ENCODE data around the gene C1QA. TPM values are rescaled to one million over a fixed set of nuclear protein-coding genes. Genes with fewer than 3 reads are reported as not detected.

The C1QA gene
- total and polyA plus RNA-seq, 12 donors: 47.5 to 953 (median 420) TPM

DNA sequence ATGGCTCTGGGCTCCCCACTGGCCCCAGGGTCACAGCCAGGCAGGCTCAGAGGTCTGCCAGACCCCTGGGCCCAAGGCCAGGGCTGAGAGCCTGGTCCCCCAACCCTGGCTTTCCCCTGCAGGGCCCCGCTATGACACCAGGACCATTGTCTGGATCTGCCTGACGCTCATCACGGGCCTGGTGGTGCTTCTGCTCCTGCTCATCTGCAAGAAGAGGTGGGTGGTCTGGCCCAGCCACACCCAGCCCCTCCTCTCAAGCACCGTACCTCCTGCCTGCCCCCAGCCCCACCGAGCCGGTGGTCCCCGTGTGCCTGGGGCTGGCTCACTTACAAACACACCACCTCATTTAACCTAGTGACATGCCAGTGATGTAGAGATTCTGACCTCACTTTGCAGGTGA, 41.3 kb upstream of the C1QA start:
- intact Hi-C loops (cut with DNase I): no loop called here
- Histone ChIP-seq H3K4me1 (replicated peaks in 1 of 2) (no peaks in the 10 kb centered on the region), H3K9me3 (replicated peaks in 1 of 3) (no peaks in the 10 kb centered on the region), H3K27me3 (peaks cover 5% of the 10 kb centered on the region), H3K36me3 (replicated peaks in 1 of 2) (no peaks in the 10 kb centered on the region), H3K4me3 (no peak overlapping the region), H3K27ac (no peak overlapping the region)
- TF ChIP-seq POLR2A (IDR thresholded peaks at IDR 0.05): no peak
- TF ChIP-seq, protein P1, sequence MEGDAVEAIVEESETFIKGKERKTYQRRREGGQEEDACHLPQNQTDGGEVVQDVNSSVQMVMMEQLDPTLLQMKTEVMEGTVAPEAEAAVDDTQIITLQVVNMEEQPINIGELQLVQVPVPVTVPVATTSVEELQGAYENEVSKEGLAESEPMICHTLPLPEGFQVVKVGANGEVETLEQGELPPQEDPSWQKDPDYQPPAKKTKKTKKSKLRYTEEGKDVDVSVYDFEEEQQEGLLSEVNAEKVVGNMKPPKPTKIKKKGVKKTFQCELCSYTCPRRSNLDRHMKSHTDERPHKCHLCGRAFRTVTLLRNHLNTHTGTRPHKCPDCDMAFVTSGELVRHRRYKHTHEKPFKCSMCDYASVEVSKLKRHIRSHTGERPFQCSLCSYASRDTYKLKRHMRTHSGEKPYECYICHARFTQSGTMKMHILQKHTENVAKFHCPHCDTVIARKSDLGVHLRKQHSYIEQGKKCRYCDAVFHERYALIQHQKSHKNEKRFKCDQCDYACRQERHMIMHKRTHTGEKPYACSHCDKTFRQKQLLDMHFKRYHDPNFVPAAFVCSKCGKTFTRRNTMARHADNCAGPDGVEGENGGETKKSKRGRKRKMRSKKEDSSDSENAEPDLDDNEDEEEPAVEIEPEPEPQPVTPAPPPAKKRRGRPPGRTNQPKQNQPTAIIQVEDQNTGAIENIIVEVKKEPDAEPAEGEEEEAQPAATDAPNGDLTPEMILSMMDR (IDR thresholded peaks at IDR 0.05): no peak
- WGBS, 4 donors: 82 to 100% (median 87%) methylated on average over 3 to 7 of the region's 7 CpGs; no CpG with 5 or more reads in 1 of the 4 donors
- DNase-seq: no peak

DNA sequence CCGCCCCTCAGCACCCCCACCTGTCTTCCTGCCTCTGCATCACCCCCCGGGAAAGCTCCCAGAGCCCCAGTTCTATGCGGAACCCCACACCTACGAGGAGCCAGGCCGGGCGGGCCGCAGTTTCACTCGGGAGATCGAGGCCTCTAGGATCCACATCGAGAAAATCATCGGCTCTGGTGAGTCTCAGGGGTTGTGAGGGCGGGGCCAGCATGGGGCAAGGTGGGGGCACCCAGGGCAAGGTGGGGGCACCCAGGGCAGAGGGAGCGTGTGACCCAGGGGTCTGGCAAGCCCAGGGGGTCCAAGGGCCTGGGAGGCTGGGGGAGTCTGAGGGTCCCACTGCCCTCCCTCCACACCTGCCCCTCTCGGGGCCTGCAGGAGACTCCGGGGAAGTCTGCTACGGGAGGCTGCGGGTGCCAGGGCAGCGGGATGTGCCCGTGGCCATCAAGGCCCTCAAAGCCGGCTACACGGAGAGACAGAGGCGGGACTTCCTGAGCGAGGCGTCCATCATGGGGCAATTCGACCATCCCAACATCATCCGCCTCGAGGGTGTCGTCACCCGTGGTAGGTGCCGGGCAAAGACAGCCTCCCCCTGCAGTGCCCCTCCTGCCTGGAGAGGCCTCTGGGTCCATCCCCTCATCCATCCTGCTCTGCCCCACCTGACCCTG, 39.0 kb upstream of the C1QA start:
- no peaks in the 10 kb centered on the region for H3K36me3 ChIP-seq (replicated peaks in 1 of 2)
- no peak for DNase-seq
- H3K9me3 ChIP-seq (replicated peaks in 1 of 3): no peaks in the 10 kb centered on the region
- no peak for TF ChIP-seq POLR2A (IDR thresholded peaks at IDR 0.05)
- TF ChIP-seq, protein P1 (IDR thresholded peaks at IDR 0.05): no peak
- 74 to 84% (median 79%) methylated on average over 10 to 30 of the region's 30 CpGs for WGBS, 4 donors
- no peak overlapping the region for H3K27ac ChIP-seq
- H3K27me3 ChIP-seq: peaks cover 13% of the 10 kb centered on the region
- intact Hi-C loops (cut with DNase I): no loop called here
- H3K4me3 ChIP-seq: no peak overlapping the region
- no peaks in the 10 kb centered on the region for H3K4me1 ChIP-seq (replicated peaks in 1 of 2)

DNA sequence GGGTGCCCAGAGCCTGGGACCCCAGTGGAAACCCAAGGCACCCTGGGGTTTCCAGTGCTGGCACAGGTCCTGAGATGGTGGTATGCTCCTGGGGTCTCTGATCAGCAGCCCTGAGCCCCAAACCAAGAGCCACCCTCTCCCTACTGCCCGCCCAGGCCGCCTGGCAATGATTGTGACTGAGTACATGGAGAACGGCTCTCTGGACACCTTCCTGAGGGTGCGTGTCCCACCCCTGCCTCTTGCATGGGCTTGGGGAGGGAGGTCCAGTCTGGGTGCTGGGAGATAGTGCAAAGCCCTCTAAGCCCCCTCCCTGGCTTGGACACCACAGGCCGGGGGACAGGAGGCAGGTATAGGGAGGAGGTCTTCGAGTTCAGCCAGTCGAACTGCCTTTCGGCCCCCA, 38.4 kb upstream of the C1QA start:
- WGBS, 4 donors: 70 to 84% (median 77%) methylated on average over 6 to 8 of the region's 8 CpGs
- H3K4me3 ChIP-seq: no peak overlapping the region

GRCh38 chr1:22598736-22599135, 37.7 kb upstream of the C1QA start:
- Histone ChIP-seq H3K4me3 (no peak overlapping the region), H3K27ac (no peak overlapping the region), H3K4me1 (replicated peaks in 1 of 2) (no peaks in the 10 kb centered on the region), H3K9me3 (replicated peaks in 1 of 3) (no peaks in the 10 kb centered on the region), H3K27me3 (peaks cover 20% of the 10 kb centered on the region), H3K36me3 (replicated peaks in 1 of 2) (no peaks in the 10 kb centered on the region)
- TF ChIP-seq, protein P1 (IDR thresholded peaks at IDR 0.05): no peak
- no peak for TF ChIP-seq POLR2A (IDR thresholded peaks at IDR 0.05)
- intact Hi-C loops (cut with DNase I): no loop called here
- WGBS, 4 donors: 63 to 82% (median 74%) methylated on average over 10 to 24 of the region's 24 CpGs
- no peak for DNase-seq

More for the DNA sequence above, 38.4 kb upstream of the C1QA start:
- intact Hi-C loops (cut with DNase I): no loop called here
- no peak overlapping the region for H3K27ac ChIP-seq
- H3K9me3 ChIP-seq (replicated peaks in 1 of 3): no peaks in the 10 kb centered on the region
- no peaks in the 10 kb centered on the region for H3K36me3 ChIP-seq (replicated peaks in 1 of 2)
- no peak for DNase-seq
- peaks cover 18% of the 10 kb centered on the region for H3K27me3 ChIP-seq
- no peaks in the 10 kb centered on the region for H3K4me1 ChIP-seq (replicated peaks in 1 of 2)
- TF ChIP-seq POLR2A (IDR thresholded peaks at IDR 0.05): no peak
- TF ChIP-seq, protein P1 (IDR thresholded peaks at IDR 0.05): no peak

Measured in adrenal gland (tissue), 12 donors.